ENCODE measurements around the gene PHF21B. TPM values are rescaled to one million over a fixed set of nuclear protein-coding genes. Genes with fewer than 3 reads are reported as not detected.
A peak's percentile ranks its signal among the peaks of the same experiment; 100 is the strongest.

The PHF21B gene
- total RNA-seq, 1 donor from 2014 or later, result 37.4 TPM

- TF ChIP-seq, protein P1, sequence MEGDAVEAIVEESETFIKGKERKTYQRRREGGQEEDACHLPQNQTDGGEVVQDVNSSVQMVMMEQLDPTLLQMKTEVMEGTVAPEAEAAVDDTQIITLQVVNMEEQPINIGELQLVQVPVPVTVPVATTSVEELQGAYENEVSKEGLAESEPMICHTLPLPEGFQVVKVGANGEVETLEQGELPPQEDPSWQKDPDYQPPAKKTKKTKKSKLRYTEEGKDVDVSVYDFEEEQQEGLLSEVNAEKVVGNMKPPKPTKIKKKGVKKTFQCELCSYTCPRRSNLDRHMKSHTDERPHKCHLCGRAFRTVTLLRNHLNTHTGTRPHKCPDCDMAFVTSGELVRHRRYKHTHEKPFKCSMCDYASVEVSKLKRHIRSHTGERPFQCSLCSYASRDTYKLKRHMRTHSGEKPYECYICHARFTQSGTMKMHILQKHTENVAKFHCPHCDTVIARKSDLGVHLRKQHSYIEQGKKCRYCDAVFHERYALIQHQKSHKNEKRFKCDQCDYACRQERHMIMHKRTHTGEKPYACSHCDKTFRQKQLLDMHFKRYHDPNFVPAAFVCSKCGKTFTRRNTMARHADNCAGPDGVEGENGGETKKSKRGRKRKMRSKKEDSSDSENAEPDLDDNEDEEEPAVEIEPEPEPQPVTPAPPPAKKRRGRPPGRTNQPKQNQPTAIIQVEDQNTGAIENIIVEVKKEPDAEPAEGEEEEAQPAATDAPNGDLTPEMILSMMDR (IDR thresholded peaks at IDR 0.05; ENCODE audit: unreplicated experiment), result no peak
- Mint-ChIP-seq H3K4me1 (ENCODE audit: low read depth) (no peaks in the 10 kb centered on the region), H3K27ac (no peak overlapping the region)
Observed at GRCh38 chr22:44884968-44885805, 124.6 kb downstream of the PHF21B start.

DNA sequence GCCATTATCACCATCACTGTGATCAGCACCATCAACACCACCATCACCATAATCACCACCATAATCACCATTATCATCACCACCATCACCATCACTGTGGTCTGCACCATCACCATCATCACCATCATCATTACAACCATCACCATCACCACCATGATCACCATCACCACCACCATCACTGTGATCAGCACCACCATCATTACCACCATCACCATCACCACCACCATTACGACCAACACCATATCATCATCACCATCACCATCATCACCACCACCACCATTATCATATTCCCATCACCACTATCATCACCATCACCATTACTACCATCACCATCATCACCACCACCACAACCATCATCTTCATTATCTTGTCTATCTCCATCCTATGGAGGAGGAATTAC, 125.2 kb downstream of the PHF21B start:
- no peaks in the 10 kb centered on the region for H3K4me1 Mint-ChIP-seq (ENCODE audit: low read depth)
- peaks cover 4% of the 10 kb centered on the region for H3K36me3 Mint-ChIP-seq (ENCODE audit: insufficient read depth)
- DNase-seq (ENCODE audit: low spot score, unreplicated experiment), result no peak
- no peak overlapping the region for H3K27ac Mint-ChIP-seq
- no peaks in the 10 kb centered on the region for H3K9me3 Mint-ChIP-seq (ENCODE audit: low read depth)
- no peak overlapping the region for H3K4me3 Mint-ChIP-seq (ENCODE audit: low read depth)
- H3K27me3 Mint-ChIP-seq, result no peaks in the 10 kb centered on the region
- TF ChIP-seq, protein P1 (IDR thresholded peaks at IDR 0.05; ENCODE audit: unreplicated experiment), result no peak

More at GRCh38 chr22:44884968-44885805, 124.6 kb downstream of the PHF21B start:
- Mint-ChIP-seq H3K27me3 (no peaks in the 10 kb centered on the region), H3K4me3 (ENCODE audit: low read depth) (no peak overlapping the region), H3K9me3 (ENCODE audit: low read depth) (no peaks in the 10 kb centered on the region), H3K36me3 (ENCODE audit: insufficient read depth) (peaks cover 4% of the 10 kb centered on the region)
- no peak for DNase-seq (ENCODE audit: low spot score, unreplicated experiment)

DNA sequence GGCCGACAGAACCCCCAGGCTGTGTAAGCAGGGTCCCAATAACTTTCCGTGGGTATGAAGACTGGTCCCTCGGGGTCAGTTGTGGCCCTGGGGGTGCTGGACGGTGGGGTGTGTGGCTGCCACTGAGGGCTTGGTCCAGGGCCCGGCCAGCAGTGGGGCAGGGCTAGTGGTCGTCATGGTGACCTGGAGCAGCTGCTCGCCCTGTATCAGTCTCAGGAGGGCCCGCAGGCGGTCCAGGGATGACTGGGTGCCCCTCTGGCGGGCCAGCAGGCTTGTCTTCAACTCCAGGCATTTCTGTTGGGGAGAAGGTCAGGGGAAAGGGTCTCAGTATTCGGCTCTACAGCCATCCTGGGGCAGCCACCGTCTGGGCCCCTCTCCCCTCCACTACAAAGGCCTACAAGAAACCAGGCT, 126.8 kb downstream of the PHF21B start:
- Mint-ChIP-seq H3K9me3 (ENCODE audit: low read depth) (no peaks in the 10 kb centered on the region), H3K4me1 (ENCODE audit: low read depth) (no peaks in the 10 kb centered on the region), H3K36me3 (ENCODE audit: insufficient read depth) (peaks cover 4% of the 10 kb centered on the region), H3K4me3 (ENCODE audit: low read depth) (no peak overlapping the region), H3K27me3 (no peaks in the 10 kb centered on the region), H3K27ac (peak overlapping the region; percentile 20)
- TF ChIP-seq, protein P1 (IDR thresholded peaks at IDR 0.05; ENCODE audit: unreplicated experiment), result no peak
- DNase-seq (ENCODE audit: low spot score, unreplicated experiment), result no peak

- Mint-ChIP-seq H3K4me1 (ENCODE audit: low read depth) (no peaks in the 10 kb centered on the region), H3K4me3 (ENCODE audit: low read depth) (no peak overlapping the region), H3K36me3 (ENCODE audit: insufficient read depth) (peaks cover 6% of the 10 kb centered on the region), H3K27ac (no peak overlapping the region), H3K9me3 (ENCODE audit: low read depth) (no peaks in the 10 kb centered on the region), H3K27me3 (no peaks in the 10 kb centered on the region)
- TF ChIP-seq, protein P1 (IDR thresholded peaks at IDR 0.05; ENCODE audit: unreplicated experiment), result no peak
- DNase-seq (ENCODE audit: low spot score, unreplicated experiment), result no peak
Observed at GRCh38 chr22:44882226-44882905, 127.4 kb downstream of the PHF21B start.

- H3K36me3 Mint-ChIP-seq (ENCODE audit: insufficient read depth), result peaks cover 10% of the 10 kb centered on the region
- peaks cover 2% of the 10 kb centered on the region for H3K9me3 Mint-ChIP-seq (ENCODE audit: low read depth)
- DNase-seq (ENCODE audit: low spot score, unreplicated experiment), result no peak
- H3K4me1 Mint-ChIP-seq (ENCODE audit: low read depth), result no peaks in the 10 kb centered on the region
- no peak overlapping the region for H3K27ac Mint-ChIP-seq
- no peak overlapping the region for H3K4me3 Mint-ChIP-seq (ENCODE audit: low read depth)
- no peaks in the 10 kb centered on the region for H3K27me3 Mint-ChIP-seq
- TF ChIP-seq, protein P1 (IDR thresholded peaks at IDR 0.05; ENCODE audit: unreplicated experiment), result no peak
Observed at GRCh38 chr22:44881624-44882023, 128.2 kb downstream of the PHF21B start.
